Measurements from ENCODE around the gene PPIB. TPM values are rescaled to one million over a fixed set of nuclear protein-coding genes. Genes with fewer than 3 reads are reported as not detected.

PPIB gene
- total and polyA plus RNA-seq, 10 donors = 250 to 448 (median 296) TPM

- Histone ChIP-seq H3K4me1 (no peaks in the 10 kb centered on the region), H3K36me3 (peaks cover 0 to 77% (median 14%) of the 10 kb centered on the region in 6 donors), H3K9me3 (no peaks in the 10 kb centered on the region), H3K4me3 (no peak overlapping the region), H3K27me3 (replicated peaks in 1 of 7) (no peaks in the 10 kb centered on the region), H3K27ac (no peak overlapping the region)
- 90 to 94% (median 90%) methylated on average over 6 of the region's 6 CpGs for whole genome bisulfite sequencing, 5 donors
- TF ChIP-seq POLR2A (IDR thresholded peaks at IDR 0.05) (no peak), POLR2AphosphoS5 (IDR thresholded peaks at IDR 0.05) (no peak)
- TF ChIP-seq, protein P1, sequence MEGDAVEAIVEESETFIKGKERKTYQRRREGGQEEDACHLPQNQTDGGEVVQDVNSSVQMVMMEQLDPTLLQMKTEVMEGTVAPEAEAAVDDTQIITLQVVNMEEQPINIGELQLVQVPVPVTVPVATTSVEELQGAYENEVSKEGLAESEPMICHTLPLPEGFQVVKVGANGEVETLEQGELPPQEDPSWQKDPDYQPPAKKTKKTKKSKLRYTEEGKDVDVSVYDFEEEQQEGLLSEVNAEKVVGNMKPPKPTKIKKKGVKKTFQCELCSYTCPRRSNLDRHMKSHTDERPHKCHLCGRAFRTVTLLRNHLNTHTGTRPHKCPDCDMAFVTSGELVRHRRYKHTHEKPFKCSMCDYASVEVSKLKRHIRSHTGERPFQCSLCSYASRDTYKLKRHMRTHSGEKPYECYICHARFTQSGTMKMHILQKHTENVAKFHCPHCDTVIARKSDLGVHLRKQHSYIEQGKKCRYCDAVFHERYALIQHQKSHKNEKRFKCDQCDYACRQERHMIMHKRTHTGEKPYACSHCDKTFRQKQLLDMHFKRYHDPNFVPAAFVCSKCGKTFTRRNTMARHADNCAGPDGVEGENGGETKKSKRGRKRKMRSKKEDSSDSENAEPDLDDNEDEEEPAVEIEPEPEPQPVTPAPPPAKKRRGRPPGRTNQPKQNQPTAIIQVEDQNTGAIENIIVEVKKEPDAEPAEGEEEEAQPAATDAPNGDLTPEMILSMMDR (IDR thresholded peaks at IDR 0.05 in 8 of 11, conservative IDR thresholded peaks at IDR 0.05 in 3 of 11) = no peak
- no peak for DNase-seq
- intact Hi-C loops (cut with DNase I; ENCODE audit: low total_unique reads) = no loop called here
Observed at GRCh38 chr15:64193971-64194370, 31.1 kb upstream of the PPIB start.

DNA sequence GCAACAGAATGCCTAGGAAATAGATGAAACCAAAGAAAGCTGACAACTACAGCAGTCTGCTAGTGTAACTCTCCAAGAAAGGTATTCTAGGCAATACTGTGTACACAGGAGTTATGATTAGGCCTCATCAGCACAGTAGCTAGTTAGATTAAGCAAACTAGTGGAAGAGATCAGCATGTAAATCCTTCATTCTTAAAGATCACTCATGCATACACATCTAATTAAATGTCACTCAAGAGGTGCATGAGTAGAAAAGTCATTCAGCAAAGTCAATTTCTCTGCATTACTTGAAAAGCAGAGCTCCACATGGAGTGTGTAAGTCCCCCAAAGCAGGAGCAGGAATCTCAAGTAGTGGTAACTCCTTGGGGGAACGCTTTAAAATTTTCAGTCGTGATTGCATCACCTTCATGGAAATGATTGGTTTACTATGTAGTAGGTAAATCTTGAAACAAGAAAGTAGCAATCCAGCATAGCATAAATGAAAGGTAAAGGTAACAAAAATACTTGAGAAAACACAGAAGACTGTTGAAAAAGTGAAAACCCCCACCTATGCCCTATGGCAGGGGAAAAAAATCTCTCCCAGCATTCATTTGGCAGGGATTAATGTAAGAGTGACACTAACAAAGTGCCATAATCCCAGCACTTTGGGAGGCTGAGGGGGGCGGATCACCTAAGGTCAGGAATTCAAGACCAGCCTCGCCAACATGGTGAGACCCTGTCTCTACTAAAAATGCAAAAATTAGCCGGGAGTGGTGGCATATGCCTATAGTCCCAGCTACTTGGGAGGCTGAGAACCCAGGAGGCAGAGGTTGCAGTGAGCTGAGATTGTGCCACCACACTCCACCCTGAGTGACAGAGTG is 29.4 kb upstream of the PPIB start:
- Histone ChIP-seq H3K36me3 (peaks cover 0 to 82% (median 14%) of the 10 kb centered on the region in 6 donors), H3K4me1 (no peaks in the 10 kb centered on the region), H3K9me3 (no peaks in the 10 kb centered on the region), H3K27me3 (replicated peaks in 1 of 7) (no peaks in the 10 kb centered on the region), H3K27ac (no peak overlapping the region), H3K4me3 (no peak overlapping the region)
- TF ChIP-seq POLR2AphosphoS5 (IDR thresholded peaks at IDR 0.05) (no peak), POLR2A (IDR thresholded peaks at IDR 0.05) (no peak)
- TF ChIP-seq, protein P1 (IDR thresholded peaks at IDR 0.05 in 8 of 11, conservative IDR thresholded peaks at IDR 0.05 in 3 of 11) = no peak
- WGBS, 5 donors = 90 to 99% (median 96%) methylated on average over 5 of the region's 5 CpGs
- intact Hi-C loops (cut with DNase I; ENCODE audit: low total_unique reads) = no loop called here
- no peak for DNase-seq

DNA sequence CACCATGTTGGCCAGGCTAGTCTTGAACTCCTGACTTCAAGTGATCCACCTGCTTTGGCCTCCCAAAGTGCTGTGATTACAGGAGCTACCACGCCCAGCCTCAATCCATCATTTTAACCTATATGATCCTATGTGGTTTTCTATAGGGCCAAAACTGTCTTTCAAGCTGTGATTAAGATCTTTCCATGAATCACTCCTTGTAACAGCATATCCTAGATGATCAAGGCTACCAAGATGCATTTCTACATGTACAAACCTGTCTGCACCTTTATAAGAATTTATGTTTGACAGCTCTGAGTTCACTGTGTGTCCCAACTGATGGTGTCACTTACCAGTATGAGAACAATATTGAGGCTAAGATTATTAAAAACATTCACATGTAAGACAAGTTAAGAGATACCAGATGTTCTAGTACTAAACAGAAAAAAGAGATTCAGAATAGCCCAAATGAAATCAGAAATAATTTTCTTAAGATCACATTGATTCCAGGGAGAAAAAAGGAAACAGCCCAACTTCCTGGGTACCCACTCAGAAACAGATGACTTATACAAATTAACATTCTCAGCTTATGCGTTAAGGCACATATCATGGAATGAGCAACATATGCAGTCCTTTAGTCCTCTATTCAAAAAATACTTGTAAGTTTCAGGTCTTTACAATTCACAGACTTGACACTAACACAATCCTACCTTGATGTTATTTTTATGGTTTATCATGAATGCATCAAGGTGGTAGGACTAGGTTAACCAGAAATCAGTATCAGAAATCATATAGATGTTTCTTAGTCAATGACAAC is 24.8 kb upstream of the PPIB start:
- no peaks in the 10 kb centered on the region for H3K4me1 ChIP-seq
- intact Hi-C loops (cut with DNase I; ENCODE audit: low total_unique reads) = no loop called here
- no peak overlapping the region for H3K4me3 ChIP-seq
- no peak for DNase-seq
- no peaks in the 10 kb centered on the region for H3K9me3 ChIP-seq
- peaks cover 0 to 85% (median 13%) of the 10 kb centered on the region in 6 donors for H3K36me3 ChIP-seq
- 85 to 93% (median 88%) methylated on average over 2 of the region's 2 CpGs for WGBS, 5 donors
- H3K27me3 ChIP-seq (replicated peaks in 1 of 7) = no peaks in the 10 kb centered on the region
- H3K27ac ChIP-seq = no peak overlapping the region
- TF ChIP-seq, protein P1 (IDR thresholded peaks at IDR 0.05 in 8 of 11, conservative IDR thresholded peaks at IDR 0.05 in 3 of 11) = no peak
- no peak for TF ChIP-seq POLR2AphosphoS5 (IDR thresholded peaks at IDR 0.05)
- TF ChIP-seq POLR2A (IDR thresholded peaks at IDR 0.05) = no peak

Data from spleen (tissue), 11 donors.